HG03378 (cell line): ENCODE measurements around the gene RDM1.

Source experiments
- ATAC-seq: cut with Tn5 transposase; IDR thresholded peaks from one replicate; pipeline ENCODE4 v1.9.1; 2021; ENCODE audit warnings: mild to moderate bottlenecking, moderate library complexity; ENCODE audit not compliant: unreplicated experiment

Gene RDM1

DNA sequence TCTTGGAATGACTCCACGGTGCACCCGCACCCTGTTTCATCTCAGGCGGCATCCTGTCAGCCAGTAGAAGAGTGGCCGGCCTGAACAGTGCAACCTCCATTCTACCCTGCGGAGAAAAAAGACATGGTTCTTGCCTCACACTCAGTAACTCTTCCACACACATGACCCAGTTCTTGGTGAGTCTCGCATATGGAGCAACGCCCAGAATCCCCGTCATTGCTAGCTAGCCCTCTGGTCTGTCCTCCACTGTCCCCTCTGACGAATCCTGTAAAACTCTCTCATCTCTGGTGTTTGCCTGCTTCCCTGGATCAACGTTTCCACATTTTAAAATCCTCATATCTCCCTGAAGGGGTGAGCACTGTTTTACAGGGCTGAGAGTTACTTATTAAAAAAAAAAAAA is 4.2 kb upstream of the RDM1 start:
- ATAC-seq, result no peak

DNA sequence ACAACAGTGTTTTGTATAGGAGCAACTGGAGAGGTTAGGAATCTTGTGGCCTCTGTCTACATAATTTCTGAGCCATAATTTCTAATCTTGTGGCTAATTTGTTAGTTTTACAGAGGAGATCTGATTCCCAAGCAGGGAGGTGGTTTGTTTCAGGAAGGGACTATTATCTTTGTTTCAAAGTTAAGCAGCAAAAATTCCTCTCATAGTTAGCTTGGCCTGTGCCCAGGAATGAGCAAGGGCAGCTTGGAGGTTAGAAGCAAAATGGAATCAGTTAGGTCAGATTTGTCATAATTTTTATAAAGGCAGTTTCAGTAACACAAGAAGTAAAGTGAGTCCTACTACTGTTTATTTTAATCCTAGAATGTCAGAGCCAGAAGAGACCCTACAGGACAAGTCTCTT is 2.0 kb upstream of the RDM1 start:
- ATAC-seq, result no peak

DNA sequence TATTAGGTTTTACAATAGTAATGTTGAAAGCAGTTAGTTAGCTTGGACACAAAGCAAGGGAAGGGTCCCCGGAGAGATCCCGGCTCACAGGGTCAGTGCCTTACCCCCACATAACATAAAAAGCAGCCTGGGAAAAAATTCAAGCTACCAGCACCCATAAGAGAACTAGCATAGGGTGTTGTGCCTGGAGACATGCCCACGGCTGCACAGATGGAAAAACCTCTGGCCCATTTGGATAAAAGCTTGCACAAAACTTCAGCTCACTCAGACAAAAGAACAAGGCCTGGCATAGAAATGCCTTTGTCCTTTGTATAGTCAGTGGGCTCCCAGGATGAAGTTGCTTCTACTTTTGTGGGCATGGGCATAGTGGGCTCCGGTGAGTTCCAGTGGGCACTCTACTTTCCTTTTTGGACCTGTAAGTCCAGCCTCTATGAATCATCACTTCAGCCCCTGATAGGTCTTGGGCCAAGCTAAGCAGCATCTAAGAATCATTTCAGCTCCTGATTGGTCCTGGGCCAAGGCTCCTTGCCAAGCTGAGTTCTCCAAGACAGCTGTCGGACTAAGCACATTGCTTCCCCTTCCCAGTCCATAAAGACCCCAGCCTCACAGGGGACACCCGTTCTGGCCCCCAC is 1.3 kb upstream of the RDM1 start:
- ATAC-seq, result no peak

DNA sequence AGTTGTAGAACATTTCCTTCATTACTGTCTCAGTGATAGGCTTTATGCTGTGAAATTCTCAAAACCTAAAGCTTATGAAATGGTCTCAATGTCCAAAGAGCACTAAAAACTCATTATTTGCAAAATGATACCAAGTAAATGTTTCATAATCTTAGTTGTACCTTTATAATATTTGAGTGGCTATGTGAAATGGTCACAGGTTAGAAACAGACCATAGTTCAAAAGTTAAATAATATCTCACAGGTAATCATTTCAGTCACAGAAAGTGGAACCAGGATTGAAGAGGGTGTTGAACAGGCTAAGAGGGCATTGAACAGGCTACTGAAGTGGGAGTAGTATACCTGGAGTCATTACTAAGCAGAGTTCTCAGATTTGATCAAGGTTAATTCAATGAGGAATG is 2.9 kb downstream of the RDM1 start:
- ATAC-seq, result no peak

DNA sequence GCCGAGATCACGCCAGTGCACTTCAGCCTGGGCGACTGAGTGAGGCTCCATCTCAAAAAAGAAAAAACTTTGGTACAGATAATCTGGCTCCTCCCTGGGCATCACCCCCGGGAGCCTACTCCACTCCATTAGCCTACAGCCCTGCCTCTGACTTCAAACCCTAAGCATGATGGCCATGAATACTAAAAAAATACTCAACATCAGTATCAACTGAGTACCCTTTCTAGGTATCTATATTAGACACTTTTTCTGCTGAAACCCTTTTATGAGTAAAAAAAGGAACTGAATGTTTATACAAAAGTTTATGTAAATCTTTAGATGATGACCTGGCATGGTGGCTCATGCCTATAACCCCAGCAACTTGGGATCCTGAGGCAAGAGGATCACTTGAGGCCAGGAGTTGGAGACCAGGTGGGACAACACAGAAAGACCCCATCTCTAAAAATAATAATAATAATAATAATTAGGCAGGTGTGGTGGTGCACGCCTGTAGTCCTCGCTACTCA is 6.9 kb downstream of the RDM1 start:
- ATAC-seq, result no peak

DNA sequence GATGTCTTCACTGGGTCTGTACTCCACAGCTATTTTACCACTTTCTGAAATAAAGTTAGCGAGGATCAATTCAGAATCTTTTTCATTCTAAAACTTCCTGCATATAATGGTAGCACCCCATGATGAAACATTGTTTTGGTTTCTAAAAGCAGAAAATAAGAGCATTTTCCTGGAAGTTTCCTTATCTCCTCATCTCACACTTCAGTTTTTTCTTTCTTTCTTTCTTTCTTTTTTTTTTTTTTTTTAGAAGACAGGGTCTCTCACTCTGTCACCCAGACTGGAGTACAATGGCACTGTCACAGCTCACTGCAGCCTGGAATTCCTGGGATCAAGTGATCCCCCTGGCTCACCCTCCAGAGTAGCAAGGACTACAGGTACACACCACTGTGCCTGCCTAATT is 10.3 kb downstream of the RDM1 start:
- no peak for ATAC-seq

DNA sequence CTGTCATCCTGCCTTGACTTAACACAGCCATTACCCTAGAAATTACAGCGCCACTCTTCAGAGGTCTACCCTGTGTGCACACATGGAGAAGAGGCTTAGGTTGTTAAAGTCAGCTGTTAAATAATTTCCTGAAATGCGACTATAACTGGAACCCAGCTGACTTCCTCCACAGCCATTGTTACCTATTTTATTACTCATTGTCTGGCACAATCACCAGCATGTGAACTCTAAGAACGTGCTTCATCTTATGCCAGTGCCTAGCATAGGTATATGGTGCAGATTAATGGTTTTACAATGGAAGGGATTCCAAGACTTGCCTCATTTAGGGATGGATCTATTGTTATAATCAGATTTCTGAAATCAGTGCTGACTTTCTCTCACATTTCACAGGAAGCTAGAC is 11.9 kb downstream of the RDM1 start:
- no peak for ATAC-seq

DNA sequence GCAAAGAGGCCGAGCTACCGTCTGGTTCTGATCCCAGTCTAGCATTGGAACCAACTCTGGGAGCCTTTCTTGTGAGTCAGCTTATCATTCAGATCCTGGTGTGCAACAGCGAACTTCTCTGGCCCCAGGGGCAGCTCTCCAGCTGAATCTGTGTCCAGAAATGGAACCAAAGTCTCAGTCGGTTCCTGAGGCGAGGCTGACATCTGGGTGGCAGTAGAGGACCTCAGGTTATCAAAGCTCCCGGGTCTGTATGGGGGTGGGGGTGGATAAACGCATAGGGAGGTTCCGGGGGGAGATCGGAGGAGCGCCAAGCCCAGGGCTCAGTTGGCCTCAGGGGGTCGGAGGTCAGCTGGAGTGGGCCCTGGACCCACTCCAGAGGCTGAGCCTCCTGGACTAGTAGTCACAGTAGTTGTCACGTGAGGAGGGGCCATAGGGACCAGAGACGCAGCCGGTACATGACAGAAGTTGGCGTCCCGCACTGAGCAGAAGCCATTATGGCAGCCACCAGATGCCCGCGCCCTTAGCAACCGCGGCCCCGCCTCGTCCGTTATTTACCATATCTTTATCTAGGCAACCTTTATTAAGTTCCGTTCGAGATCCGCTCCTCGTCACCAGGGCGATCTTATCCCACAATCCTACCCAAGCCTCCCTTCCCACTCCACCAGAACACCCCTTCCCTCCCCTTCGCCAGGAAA is 12.9 kb downstream of the RDM1 start:
- no peak for ATAC-seq

DNA sequence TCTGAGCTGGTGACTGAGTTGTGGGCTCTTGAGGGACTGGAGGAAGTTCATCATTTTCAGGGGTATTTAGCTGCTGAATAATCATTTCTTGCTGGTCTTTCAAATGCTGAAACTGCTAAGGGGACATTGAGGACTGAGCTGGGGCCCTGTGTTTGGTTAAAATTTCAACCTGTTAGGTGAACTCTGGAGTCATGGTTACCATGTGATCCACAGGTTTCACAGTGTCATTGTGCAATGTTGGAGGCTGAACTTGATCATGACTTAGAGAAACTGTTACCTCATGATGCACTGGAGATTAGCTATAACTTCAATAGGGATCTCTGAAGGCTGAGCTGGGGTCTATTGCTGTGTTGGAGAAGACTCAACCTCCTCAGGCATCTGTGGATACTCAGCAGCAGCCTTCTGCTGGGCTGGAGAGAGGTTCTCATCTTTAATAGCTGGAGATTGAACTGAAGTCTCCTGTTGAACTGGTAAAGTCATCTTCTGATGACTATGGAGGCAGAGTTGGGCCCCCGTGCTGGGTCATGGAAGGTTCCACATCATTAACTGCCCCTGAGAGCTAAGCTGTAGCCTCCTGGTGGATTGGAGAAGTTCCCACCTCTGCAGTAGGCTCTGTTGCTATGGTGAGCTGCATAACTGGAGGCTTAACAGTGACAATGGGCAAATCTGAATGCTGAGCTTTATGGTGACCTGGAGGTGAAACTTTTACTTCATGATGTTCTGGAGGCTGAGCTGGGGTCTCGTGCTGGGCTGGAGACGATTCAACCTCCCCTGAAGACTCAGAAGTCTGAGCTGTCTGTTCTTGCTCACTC is 15.2 kb downstream of the RDM1 start:
- ATAC-seq, result no peak

DNA sequence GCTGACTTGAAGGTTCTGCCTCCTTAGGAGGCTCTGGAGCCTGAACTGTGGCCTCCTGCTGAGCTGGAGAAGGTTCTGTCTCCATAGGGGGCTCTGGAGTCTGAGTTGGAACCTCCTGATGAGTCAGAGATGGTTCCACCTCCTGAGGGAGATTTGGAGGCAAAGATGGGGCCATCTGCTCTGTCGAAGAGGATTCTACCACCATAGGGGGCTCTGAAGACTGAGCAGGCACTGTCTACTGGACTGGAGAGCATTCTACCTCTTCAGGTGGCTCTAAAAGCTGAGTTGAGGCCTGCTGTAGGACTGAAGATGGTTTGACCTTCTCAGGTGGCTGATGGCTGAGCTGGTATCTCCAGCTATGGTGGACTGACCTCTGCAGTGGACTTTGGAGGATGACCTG is 16.2 kb downstream of the RDM1 start:
- no peak for ATAC-seq

DNA sequence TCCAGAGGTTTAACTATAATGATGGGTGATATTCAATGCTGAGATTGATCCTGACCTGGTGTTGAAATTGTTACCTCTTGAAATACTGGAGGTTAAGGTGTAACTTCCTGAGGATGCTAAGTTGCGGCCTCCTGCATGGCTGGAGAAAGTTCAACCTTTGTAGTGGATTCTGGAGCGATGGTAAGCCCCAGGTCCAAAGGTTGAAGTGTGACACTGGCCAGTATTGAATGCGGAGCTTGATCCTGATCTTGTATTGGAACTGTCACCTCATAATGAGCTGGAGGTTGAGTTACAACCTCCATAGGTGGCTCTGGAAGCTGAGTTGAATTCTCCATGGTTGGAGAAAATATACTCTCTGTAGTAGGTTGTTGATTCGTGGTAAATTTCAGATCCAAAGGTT is 17.0 kb downstream of the RDM1 start:
- ATAC-seq, result no peak

DNA sequence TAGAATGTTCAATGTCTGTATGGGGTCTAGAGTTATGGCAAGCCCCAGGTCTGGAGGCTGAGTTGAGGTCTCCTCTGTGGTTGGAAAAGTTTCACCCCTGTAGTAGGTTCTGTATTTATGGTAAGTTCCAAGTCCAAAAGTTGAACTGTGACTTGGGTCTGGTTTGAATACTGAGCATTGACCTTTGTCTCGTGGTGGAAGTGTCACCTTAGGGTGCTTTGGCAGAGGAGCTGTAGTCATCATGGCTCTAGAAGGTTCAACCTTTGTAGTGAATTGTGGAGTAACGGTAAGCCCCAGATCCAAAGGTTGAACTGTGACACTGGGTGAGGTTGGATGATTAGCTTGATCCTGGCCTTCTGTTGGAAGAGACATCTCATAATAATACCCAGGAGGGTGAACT is 17.6 kb downstream of the RDM1 start:
- no peak for ATAC-seq

DNA sequence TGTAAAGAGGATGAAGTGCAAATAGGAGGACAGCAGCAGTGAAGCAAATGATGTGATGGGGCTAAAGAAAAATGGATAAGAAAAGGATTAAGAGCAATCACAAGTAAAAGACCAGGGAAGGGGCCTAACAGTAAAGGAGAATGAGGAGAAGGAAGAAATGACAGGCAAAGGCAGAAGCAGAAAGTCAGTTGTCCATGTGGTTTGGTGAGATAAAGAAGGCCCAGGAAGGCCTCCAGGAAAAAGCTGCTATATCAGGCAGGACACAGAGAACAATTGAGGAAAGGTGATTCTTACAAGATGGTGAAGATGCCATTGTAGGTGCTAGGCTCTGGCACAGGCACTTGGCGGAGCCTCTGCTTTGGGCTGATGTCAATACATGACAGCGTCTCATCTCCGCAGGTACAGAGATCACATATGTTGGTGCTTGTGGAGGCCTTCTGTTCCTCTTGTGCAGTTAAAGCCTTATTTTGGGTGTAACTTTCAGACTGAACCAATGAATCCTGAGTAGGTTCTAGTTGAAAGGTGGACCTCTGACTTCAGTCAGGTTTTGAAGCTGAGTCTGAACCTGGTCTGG is 18.1 kb downstream of the RDM1 start:
- ATAC-seq, result no peak

DNA sequence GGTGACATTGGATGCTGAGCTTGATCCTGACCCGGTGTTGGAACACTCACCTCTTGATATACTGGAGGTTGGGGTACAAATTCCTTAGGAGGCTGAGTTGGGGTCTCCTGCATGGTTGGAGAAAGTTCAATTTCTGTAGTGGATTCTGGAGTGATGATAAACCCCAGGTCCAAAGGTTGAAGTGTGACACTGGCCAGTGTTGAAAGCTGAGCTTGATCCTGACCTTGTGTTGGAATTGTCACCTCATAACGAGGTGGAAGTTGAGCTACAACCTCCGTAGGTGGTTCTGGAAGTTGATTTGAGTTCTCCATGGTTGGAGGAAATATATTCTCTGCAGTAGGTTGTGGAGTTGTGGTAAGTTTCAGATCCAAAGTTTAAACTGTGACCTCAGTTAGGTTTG is 21.2 kb downstream of the RDM1 start:
- ATAC-seq, result no peak

DNA sequence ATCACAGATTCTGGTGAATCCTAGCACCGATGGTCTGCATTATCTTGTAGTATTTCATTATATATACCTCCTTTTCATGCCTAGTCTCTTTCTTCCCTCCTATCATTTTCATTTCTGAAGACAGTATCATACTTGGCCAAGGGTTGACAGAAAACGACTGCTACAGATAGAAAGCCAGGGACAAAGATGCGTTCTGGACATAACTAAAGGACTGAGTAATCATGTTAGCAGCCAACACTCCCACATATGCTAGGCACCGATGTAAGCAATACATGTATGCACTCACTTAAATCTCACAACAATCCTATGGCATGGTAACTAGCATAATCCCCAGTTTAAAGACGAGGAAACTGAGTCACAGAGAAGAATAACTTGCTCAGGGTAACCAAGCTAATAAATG is 22.9 kb downstream of the RDM1 start:
- no peak for ATAC-seq

DNA sequence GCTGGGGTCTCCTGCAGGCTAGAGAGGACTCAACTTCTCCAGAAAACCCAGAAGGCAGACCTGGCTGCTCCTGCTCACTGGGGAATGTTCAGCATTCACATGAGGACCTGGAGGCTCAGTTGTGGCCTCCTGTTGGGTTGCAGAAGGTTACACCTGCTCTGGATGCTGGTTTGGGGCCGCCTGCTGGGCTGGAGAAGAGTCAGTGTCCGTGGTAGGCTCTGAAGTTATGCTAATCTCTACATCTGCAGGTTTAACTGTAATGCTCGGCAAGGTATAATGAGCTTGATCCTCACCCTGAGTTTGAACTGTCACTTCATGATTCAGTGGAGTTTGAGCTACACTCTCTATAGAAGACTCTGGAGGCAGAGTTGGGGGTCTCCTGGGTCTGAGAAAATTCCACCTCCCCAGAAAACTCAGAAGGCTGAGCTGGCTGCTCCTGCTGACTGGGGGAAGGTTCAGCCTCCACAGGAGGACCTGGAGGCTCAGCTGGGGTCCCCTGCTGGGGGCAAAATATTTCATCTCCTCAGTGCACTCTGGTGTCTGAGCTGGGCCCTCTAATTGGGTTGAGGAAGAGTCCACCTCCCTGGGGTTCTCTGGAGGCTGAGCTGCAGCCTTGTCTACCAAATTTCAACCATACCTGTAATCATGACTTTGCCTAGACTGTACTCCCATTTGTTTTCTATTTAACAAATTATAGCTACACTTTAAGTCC is 23.5 kb downstream of the RDM1 start:
- ATAC-seq, result no peak

DNA sequence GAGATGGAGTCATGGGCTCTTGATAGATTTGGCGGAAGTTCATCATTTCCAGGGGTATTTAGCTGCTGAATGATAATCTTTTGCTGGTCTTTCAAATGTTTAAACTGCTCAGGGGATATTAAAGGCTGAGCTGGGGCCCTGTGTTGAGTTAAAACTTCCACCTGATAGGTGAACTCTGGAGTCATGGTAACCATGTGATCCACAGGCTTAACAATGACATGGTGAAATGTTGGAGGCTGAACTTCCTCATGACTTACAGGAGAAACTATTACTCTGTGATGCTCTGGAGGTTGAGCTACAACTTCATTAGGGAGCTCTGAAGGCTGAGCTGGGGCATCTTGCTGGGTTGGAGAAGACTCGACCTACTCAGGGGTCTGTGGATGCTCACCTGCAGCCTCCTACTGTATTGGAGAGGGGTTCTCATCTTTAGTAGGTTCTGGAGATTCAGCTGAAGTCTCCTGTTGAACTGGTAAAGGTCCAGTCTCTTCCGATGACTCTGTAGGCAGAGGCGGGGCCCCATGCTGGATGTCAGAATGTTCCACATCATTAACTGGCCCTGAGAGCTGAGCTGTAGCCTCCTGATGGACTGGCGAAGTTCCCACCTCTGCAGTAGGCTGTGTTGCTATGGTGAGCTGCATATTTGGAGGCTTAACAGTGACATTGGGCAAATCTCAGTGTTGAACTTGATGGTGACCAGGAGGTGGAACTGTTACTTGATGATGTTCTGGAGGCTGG is 24.2 kb downstream of the RDM1 start:
- ATAC-seq, result no peak

DNA sequence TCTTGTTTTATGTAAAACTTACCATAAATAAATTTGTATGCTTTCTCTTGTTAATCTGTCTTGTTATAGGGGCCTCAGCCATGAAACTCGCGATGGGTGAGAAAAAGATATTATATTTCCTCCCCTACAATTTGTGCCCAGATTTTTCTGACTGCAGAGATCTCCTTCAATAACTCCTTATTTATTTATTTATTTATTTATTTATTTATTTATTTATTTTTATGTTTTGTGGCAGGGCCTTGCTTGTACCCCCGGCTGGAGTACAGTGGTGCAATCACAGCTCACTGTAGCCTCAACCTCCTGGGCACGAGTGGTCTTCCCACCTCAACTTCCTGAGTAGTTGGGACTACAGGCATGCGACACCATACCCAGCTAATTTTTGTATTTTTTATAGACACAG is 27.1 kb downstream of the RDM1 start:
- ATAC-seq, result no peak

DNA sequence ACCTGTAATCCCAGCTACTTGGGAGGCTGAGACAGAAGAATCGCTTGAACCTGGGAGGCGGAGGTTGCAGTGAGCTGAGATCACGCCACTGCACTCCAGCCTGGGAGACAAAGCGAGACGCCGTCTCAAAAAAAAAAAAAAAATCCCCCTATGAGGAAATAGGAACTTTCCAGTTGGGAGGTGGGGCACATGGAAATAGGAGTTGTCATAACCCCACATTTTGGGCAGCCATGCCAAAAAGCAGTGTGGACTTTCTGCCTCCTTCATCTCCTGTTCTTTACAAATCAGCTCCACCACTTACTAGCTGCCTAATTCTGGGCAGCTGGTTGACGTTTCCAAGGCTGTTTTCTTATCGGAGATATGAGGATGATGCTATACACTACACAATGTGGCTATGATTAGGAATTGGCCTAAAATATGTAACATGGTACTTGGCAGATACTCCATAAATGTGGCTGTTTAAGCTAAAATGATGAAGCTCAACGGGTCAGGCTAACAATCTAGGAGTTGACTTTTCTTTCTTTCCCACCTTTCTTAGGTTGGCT is 28.9 kb downstream of the RDM1 start:
- no peak for ATAC-seq
